ENCODE results near the gene AKR1B1. TPM values are rescaled to one million over a fixed set of nuclear protein-coding genes. Genes with fewer than 3 reads are reported as not detected.

The AKR1B1 gene
- total RNA-seq, 1 donor from 2014 or later = 29.6 TPM

DNA sequence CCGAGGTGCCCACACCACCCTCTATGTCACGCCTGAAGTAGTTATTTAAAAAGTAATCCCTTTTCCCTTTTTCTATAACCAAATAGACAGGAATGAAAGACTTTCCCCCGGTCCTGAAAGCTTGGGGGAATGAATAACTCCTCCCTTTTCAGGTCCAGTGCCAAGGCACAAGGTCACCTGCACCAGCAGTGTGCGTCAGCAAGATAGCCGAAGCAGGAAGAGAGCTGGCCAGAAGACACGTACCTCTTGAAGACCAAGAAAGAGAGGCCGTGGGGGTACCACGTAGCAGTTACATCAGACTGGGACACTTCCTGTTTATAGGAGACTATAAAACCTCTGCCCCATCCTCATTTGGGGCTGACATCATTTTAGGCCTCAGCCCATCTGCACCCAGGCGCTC lies 10.7 kb upstream of the AKR1B1 start:
- DNase-seq = no peak

DNA sequence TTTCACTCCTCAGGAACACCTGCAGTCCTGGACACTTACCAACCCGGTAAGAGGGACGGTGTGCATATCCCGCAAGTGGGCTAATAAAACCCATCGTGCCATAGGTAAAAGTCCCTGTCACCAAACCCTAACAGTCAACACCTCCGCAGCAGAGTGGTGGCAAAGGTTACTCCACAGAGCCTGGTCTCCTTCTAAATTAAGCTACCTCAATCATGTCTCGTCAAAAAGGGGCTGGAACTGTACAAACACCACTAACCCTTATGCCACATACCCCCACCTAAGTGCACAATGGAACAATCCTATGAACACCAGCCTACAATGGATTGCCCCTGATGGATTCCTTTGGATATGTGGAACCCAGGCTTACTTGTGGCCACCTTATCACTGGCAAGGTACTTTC lies 9.6 kb upstream of the AKR1B1 start:
- no peak for DNase-seq

DNA sequence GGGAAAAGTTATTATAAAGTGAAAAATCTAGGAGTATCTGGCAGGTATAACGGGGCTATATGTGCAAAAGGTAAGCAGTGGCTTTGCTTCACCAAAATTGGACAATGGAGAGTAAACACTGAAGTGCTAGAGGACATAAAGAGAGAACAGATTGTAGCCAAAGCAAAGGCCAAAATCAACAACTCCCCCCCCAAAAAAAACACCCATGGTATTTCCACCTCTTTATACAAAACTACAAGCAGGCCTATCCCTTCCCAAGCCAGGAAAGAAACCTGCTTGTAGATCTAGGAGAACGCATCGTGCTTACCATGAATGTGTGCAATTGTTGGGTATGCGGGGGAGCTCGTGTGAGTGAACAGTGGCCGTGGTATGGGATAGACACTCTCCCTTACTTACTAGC lies 9.2 kb upstream of the AKR1B1 start:
- DNase-seq = no peak

DNA sequence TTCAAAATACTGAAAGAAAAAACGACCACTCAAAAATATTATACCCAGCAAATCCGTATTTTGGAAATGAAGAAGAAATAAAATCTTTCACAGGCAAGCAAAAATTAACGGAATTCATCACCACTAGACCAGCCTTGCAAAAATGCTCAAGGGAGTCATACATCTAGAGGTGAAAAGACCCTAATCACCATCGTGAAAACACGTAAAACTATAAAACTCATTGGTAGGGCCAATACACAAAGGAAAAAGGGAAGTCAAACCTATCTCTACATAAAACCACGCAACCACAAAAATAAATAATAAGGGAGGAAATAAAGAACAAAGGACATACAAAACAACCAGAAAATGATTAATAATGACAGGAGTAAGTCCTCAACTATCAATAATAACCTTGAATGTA lies 6.6 kb upstream of the AKR1B1 start:
- no peak for DNase-seq

DNA sequence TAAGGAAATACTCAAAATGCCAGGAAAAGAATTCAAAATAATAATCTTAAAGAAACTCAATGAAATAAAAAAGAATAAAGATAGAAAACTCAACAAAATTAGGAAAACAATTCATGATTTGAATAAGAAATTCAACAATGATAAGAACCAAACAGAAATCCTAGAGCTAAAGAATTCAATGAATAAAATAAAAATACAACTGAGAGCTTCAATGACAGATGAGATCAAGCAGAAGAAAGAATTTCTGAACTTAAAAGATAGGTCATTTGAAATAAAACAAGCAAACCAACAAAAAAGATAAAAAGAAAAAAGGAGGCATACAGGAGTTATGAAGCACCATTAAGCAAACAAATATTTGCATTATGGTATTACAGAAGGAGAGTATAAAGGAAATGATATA lies 5.6 kb upstream of the AKR1B1 start:
- DNase-seq = no peak

DNA sequence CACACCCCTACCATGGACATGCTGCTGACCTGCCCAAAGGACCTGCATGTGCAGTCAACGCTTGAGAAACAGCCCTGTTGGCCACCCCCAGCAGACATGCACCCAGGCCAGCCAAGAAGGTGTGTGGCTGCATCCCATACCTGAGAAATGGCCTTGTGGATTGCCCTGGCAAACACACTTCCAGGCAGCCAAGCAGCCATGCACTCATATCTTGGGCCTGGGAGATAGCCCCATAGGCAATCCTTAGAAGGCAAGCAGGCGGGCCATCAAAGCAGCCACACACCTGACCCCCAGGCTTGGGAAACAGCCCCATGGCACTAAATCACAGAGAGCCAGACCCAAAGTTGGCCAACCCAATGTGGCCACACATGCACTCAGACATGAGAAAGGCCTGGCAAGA lies 4.9 kb upstream of the AKR1B1 start:
- no peak for DNase-seq

DNA sequence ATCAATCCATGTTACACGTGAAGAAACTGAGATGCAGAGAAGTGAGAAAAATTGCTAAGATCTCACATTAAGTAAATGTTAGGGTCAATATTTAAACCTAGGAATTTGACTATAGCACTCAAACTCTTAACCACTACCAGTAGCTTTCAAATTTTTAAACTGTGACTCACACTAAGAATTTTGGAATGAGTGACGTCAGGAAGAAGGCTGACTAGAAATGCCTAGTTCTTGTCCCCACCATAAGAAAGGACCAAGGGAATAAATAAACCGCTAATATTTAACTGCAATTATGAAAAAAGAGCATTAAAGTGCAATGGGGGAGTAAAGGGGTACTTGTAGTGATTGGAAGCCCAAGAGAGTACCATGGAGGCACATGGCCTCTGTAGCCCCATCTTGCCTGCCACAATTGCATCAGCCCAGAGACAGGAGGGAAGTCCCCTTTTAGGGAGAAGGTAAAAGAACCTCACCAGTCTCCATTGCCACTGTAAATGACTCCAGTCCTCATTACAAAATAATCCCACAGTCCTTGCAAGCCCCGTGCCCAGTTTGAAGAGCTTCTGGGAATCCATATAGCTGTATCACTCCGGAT lies 3.5 kb upstream of the AKR1B1 start:
- no peak for DNase-seq

DNA sequence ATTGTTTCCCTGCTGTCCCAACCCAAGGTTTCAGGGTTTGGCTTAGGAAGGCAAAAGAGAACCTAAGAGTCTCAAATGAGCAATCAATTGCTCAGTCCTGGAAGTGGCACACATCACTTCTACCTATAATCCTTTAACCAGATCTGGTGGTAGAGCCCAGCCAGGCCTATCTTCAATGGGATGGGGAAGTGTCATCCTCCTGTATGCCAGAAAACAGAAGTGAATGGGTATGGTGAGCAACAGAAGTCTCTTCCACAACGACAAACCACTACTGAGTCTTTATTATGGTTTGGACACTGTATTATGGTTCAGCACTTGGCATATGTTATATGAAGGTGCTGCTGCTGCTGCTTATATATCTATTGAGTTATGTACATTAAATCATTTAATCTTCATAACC lies 3.0 kb upstream of the AKR1B1 start:
- DNase-seq = no peak

DNA sequence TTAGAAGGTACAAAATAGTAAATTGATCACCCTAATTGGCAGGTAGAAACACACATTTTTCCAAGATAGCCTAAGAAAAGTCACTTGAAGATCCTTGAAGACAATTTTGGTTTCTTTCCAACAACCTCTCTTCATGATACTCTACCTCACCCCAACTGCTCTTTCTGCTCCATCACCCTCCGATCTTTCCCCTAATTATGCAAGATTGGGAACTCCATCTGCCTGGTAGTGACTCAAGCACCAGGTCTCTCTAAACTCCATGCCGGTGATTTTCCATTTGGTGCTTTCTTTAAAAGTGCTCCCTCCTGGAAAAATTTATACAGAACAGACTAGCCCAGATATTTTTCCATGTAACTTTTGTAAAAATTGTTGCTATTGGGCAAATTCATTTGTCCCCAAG lies 1.1 kb upstream of the AKR1B1 start:
- no peak for DNase-seq

DNA sequence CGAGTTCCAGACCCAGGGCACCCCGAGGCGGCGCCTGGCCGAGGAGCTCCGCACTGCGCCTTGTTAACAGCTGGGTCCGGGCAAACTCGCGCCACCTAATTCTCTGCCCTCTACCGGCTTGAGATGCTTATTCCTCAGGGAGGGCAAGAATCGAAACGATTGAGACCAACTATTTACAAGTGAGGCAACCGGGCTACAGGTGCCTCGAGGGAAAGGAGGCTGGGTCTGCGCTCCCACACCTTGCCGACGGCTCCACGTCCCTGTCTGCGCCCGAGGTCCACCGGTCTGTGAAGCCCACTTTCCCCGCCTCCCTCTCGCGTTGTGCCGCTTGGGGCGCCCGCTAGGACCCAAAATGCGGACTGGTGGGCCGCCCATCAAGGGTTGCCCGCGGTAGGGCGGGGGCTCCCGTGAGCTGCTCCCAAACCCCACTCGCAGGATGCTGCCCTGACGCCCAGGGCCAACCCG lies 527 bp downstream of the AKR1B1 start:
- DNase-seq = peak; percentile 42

DNA sequence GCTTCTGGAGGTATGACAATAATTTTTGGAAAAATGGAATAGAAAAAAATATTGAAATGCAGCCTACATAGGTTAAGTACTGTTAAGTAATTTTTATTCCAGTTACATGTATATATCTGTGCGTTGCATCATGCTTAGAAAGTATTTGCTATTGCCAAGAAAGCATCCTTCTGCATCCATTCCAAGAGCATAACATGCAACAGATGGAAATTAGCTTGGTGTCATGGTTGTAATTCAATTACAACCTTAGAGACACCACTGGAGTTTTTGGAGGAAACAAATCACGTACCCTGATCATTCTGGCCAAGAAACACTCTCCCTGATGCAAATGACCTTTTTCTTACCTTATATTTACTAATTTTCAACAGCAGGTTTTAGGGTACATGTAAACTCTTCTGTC lies 1.7 kb downstream of the AKR1B1 start:
- no peak for DNase-seq

DNA sequence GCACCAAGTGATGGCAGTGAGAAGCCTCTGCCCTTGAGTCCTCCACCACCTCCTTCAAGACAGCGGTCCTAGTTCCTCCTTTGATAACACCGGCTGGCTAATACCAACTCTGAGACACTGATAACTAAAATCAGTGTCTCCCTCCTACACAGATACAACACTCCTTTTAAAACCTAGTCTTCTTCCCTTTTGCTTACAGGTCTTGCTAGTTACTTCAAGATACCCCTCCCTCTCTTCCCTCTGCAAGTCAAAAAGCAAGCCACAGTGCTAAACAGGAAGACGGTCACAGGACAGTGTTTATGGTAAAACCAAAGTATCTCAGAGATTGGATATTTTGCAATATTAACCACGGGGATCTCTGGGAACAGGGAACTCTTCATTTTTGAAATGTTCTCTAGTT lies 4.6 kb downstream of the AKR1B1 start:
- no peak for DNase-seq

DNA sequence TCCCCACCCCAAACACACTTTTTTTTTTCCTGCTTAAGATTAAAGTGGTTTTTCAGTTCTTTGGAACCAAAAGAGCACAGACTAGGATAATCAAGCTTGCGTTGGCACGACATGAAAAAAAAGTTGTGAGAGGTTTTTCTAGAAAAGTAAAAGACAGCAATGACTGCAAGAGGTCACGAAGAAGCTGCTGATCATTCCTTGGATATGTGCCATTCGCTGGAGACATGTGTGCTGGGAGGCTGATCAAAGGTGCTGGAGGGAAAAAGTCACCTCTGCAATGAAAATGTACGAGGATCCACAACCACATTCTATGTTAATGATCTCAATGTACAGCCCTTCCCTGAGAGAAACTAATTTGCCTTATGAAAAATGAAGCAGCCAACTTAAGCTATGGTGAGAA lies 5.4 kb downstream of the AKR1B1 start:
- no peak for DNase-seq

DNA sequence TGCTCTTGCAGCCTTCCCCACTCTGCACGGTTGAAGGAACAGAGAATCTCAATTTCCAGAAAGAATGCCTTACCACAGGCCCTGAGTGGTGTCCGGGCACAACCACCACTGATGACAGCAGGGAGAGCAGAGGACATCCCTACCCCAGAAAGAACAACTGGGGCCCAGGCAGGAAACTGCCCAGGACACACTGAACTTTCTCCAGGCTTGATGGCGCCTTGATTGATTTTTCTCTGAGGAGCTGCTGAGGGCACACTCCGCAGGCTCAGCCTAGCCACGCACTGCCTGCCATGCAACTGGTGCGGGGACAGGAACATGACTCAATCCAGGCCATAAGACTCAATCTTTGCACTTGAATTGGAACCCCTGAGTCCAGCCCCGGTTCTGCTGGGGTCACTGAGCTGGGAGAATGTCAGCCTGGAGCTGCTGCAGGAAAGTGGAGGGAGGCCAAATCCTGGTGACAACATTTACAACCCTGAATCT lies 5.9 kb downstream of the AKR1B1 start:
- no peak for DNase-seq

DNA sequence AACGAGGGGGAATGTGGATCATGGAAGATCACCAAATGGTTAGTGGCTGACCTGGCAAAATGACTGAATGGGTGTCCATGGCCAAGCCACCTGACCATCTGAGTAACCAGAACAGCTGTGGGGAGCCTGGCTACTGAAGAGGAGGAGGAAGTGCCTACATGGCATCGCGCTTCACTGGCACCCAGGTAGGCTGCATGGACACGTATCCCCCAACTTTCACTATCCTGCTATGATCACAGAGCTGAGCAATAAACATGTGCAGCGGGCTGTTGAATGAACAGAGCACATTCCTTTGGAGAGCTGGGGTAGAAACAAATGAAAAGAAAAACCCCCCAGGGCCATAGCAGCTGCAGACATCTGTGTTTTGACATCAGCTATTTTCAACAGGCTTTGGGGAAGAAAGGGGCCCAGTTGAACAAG lies 6.5 kb downstream of the AKR1B1 start:
- DNase-seq = no peak

DNA sequence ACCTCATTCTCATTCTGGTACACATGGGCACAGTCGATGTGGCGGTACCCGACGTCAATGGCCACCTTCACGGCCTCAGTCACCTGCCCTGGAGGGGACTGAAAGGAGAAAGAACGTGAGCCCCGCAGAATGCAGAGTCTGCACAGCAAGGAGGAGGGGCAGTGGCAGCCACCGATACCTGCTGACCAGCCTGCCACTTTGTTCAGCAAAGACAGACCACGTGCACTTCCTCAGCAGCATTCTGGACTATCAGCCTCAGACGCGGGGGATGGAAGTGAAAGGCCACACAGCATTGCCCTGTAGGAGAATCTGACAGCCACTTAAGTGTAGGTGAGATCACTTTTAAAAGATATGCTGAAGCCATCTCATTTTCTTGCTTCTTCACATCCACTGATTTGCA lies 7.2 kb downstream of the AKR1B1 start:
- no peak for DNase-seq

DNA sequence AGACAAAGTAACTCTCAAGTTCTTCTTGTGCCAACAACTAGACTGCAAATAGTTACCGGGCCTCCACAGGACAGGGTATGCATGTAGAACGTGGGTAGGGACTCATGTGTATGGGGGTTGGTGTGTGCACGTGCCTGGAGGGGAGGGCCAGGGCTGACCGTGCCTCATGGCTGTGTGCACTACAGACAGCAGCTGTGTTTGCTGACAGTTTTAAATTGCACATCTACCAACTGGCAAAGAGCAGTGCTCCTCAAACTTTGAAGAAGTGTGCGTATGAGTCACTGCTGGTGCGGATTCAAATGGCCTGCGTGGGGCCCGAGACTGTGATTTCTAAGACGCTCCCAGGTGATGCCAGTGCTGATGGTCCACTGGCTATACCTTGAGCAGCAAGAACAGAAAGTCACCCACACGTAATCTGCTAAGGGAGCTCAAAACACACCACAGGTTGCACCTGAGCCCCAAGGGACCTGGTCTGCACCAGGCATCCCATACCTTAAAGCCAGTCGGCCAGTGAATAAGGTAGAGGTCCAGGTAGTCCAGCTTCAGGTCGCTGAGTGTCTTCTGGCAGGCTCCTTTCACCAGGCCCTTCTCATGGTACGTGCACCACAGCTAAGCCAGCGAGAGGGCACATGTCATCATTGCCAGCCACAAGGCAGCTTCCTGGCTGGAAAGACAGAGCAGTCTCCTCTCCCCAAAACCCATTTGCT lies 8.5 kb downstream of the AKR1B1 start:
- DNase-seq = no peak

DNA sequence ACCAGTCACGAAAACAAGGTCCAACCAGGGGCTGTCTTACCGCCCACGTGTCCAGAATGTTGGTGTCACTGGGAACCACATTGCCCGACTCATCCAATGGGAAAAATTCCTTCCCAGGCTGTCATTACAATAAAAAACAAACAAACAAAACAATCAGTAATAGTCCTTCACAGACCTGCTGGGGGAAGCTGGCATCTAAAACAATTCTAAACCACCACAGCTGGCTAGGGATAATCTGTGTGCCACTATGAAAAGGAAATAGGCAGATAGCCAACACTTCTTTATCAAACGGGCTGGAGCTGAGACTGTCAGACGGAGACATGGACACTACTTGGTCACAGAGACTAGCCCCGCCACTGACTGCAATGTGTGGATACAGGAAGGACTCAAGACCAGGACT lies 9.2 kb downstream of the AKR1B1 start:
- no peak for DNase-seq

DNA sequence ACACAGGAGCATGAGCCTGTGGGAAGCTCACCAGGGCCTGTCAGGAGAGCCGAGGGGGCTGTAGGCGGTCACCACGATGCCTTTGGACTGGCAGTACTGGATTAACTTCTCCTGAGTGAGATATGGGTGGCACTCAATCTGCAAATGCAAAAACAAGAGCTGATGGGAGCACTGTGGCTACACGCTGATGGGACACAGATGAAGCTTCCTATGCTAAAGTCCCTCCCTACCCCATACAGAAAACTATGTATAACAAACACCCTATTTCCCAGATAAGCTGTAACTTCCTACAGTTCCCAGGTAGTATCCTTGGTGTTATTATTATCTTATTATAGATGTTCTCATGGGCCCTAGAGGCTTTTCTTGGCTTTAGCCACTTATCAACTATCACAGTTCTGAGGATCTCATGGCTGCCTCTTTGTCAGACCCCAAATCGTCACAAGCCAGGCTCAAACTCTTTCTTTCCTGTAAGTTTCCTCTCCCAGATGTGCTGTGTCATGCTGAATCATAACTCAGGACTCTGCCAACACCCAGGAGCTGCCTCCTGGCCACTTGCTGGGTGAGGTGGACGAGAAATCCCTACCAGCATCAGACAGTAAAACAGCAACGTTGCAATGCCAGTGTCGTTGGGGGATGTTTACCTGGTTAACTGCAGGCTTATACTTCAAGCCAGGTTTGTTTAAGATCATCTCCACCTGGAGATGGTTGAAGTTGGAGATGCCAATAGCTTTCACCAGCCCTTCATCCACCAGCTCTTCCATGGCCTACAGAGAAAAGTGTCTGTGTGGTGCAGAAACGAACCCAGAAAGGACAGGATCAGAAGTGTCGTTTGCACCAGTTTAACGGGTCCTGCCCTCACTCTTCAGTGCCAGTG lies 10.3 kb downstream of the AKR1B1 start:
- DNase-seq = no peak

DNA sequence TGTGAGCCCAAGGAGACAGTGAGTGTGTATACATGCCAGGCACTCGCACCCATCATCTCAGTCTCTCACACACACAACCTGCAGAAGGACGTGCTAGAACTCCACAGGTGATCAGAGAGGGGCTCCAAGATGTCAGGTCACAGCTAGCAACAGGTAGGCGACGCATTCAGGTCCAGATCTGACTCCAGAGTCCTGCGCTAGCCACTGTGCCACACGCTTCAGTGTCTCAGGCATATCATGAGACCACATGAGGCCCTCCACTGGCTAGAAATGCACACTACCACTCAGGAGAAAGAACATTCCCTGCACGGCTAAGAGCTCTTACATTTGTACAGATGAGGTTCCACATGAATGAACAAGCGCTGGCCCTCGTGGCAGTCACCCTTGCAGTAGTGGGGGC lies 11.5 kb downstream of the AKR1B1 start:
- no peak for DNase-seq

DNA sequence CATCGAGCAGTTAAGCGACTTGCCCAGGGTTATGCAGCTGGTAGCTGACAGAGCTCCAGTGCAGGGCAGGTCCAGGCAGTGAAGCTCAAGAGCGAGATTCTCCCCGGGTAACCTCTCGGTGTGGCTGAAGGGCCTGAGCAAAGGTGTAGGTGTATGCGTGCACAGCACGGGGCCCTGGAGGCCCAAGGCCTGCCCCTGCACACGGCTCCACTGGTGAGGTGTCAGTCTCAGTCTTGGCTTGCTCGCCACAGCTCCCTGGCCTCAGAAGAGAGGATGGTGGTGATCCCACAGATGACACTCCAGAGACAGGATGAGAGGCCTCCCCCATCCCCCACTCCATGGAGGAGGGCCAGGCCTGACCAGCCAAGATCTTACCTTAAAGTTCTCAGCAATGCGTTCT lies 12.0 kb downstream of the AKR1B1 start:
- DNase-seq = no peak

DNA sequence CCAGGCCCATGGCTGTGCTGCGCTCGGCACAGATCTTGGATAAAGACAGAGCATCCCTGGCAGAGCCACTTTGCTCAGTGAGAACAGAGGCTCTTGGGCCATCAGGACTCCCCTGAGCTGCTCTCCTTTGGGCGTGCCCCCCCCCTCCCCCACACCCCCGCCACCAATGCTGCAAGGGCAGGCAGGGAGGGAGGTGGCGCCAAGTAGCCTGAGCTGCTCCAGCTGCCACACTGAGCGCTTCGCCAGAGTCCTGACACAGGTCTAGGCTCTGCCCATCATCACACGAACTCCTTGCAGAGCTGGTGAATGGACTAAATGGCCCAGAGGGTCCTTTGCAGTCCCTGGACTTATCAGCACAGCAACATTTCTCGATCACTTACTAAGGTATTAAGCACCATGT lies 12.5 kb downstream of the AKR1B1 start:
- no peak for DNase-seq

DNA sequence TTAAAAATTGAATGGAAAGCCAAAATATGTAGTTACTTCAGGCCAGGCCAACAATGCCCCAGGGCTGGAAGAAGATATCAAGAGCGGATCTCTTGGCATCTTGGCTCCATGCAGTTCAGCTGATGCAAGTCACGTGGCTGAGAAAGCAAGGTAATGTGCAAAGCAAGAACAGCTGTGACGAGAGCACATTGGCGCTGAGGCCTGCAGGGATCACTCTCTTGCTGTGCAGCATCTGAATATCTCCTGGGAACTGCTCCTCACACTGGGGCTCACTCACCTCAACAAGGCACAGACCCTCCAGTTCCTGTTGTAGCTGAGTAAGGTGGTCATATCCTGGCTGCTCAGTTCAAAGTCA lies 14.0 kb downstream of the AKR1B1 start:
- DNase-seq = no peak

All from occipital lobe (tissue), 2 donors.